Lung (tissue), 12 donors: ENCODE measurements around the gene RHOBTB1. TPM values are rescaled to one million over a fixed set of nuclear protein-coding genes. Genes with fewer than 3 reads are reported as not detected.

Experiments used
- ATAC-seq: fragments of 200-7000 bp; cut with Tn5 transposase; one replicate; pipeline ENCODE4 v1.9.1; 2020; ENCODE audit warnings: moderate number of reproducible peaks; ENCODE audit not compliant: insufficient read depth, low FRiP score
- DNase-seq, 3 donors: peaks; one replicate each; pipeline ENCODE4 v3.0.0-alpha.2; 2013 to 2017
- H3K27ac ChIP-seq, 2 donors: one replicate each; pipeline ENCODE4 v1.5.1; 2013; ENCODE audit warnings: mild to moderate bottlenecking in 2 of 2, moderate library complexity in 2 of 2, control low read depth in 1 of 2, inconsistent platforms in 1 of 2, low read depth in 1 of 2, low read length in 1 of 2
- H3K27me3 ChIP-seq, 3 donors: one replicate each; pipeline ENCODE4 v1.5.1; 2013; ENCODE audit warnings: low read length in 2 of 3; ENCODE audit not compliant: control insufficient read depth in 3 of 3, insufficient read depth in 3 of 3
- H3K36me3 ChIP-seq, 4 donors: one replicate each; pipeline ENCODE4 v1.5.1; 2013; ENCODE audit warnings: low read length in 4 of 4, mild to moderate bottlenecking in 1 of 4, moderate library complexity in 1 of 4; ENCODE audit not compliant: control insufficient read depth in 4 of 4, insufficient read depth in 4 of 4
- H3K4me1 ChIP-seq, 5 donors: one replicate each; pipeline ENCODE4 v1.5.1; 2013; ENCODE audit warnings: low read length in 5 of 5, mild to moderate bottlenecking in 2 of 5, moderate library complexity in 1 of 5; ENCODE audit not compliant: control insufficient read depth in 5 of 5, insufficient read depth in 5 of 5
- H3K4me3 ChIP-seq: one replicate; pipeline ENCODE4 v1.5.1; 2013; ENCODE audit warnings: mild to moderate bottlenecking, control low read depth, moderate library complexity
- H3K9ac ChIP-seq, 2 donors: one replicate each; pipeline ENCODE4 v1.5.1; 2013; ENCODE audit warnings: low read length in 2 of 2, control low read depth in 1 of 2; ENCODE audit not compliant: insufficient read depth in 1 of 2
- H3K9me3 ChIP-seq, 4 donors: one replicate each; pipeline ENCODE4 v1.5.1; 2013; ENCODE audit warnings: low read length in 3 of 4, mild to moderate bottlenecking in 1 of 4, moderate library complexity in 1 of 4; ENCODE audit not compliant: control insufficient read depth in 4 of 4, insufficient read depth in 3 of 4
- CTCF ChIP-seq: IDR thresholded peaks from 2 replicates; pipeline ENCODE4 v1.5.1; 2012; ENCODE audit warnings: mild to moderate bottlenecking; ENCODE audit errors: control extremely low read depth, extremely low read depth
- WGBS, 2 donors: extraction: QIAGEN DNeasy Blood & Tissue Kit; methylation state at CpG; one replicate each; pipeline ENCODE4 v1.1.7; 2013; 5-methylcytosine and 5-hydroxymethylcytosine counted together
- polyA plus RNA-seq, 2 donors: library from polyadenylated mRNA; stranded (reverse); fragments of 200-250 nt; gene quantifications; one replicate each; pipeline ENCODE4 v1.2.1, GENCODE V29; 2013
- total RNA-seq, 2 donors: library from RNA; depleted of rRNA in 1 of 2; stranded (reverse); fragments of >200 nt in 1 of 2; gene quantifications; one replicate each; pipeline ENCODE4 v1.2.1, GENCODE V29; 2014 to 2021
- donor health status: control.
- donor health status: control.
- donor health status: Bipolar disorder and iron deficiency.
- donor health status: healthy.
- donor health status: DM: yes; HTN: yes; CAD: no.

The RHOBTB1 gene
- total and polyA plus RNA-seq, 4 donors = 4.8 to 27.2 (median 8.0) TPM

- H3K27ac ChIP-seq = no peak overlapping the region
- H3K27me3 ChIP-seq = no peaks in the 10 kb centered on the region
- no peak for TF ChIP-seq CTCF
- H3K36me3 ChIP-seq = no peaks in the 10 kb centered on the region
- no peaks in the 10 kb centered on the region for H3K9me3 ChIP-seq
- H3K9ac ChIP-seq = no peak overlapping the region
- no peak for DNase-seq
- H3K4me1 ChIP-seq = peaks cover 0 to 12% (median 9%) of the 10 kb centered on the region in 5 donors
- 37 to 67% methylated on average over 4 of the region's 4 CpGs for WGBS, 2 donors
- H3K4me3 ChIP-seq = no peak overlapping the region
- no peak for ATAC-seq
Observed at GRCh38 chr10:60989400-60989876, 45.5 kb upstream of the RHOBTB1 start.

DNA sequence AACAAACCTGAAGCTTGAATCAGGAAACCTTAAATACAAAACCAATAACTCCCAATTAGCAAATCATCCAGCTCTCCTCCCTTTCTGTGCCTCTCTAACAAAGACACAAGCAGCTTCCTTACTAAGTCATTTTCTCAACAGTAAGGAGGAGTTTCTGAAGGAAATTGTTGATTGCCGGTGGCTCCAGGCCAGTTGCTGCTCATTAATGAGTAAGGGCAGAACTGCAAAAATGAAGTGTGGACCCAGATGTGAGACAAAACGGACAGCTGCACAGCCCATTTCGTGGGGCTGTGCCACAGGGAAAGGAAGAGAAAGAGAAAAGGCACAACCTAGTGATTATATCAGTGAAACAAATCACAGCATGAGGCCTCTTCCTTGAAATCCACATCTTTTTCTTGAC, 42.8 kb upstream of the RHOBTB1 start:
- H3K4me1 ChIP-seq = peaks cover 0 to 12% (median 9%) of the 10 kb centered on the region in 5 donors
- no peaks in the 10 kb centered on the region for H3K27me3 ChIP-seq
- H3K9me3 ChIP-seq = no peaks in the 10 kb centered on the region
- H3K36me3 ChIP-seq = no peaks in the 10 kb centered on the region
- DNase-seq (peak; percentile 69 to 88 (median 85)), ATAC-seq (no peak)
- no peak overlapping the region for H3K4me3 ChIP-seq
- no peak overlapping the region for H3K9ac ChIP-seq
- no peak overlapping the region for H3K27ac ChIP-seq
- no peak for TF ChIP-seq CTCF
- WGBS, 2 donors = 45 to 54% methylated on average over 3 of the region's 3 CpGs

DNA sequence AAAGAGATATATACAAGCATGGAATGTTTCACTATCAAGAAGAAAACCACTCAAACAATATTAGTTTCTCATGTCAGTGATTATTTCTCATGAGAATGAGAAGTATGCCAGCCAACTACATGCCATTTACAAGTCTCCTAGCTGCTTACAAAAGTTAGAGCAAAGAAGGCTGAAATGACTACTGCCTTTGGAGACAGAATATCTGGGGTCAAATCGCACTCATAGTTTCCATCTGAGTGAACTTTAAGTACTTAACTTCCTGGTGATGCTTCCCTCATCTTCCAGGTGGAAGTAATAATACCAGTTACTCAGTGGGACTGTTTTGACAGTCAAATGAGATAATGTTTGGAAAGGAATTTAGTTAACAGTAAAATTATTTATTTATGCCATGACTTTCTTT, 42.0 kb upstream of the RHOBTB1 start:
- TF ChIP-seq CTCF = no peak
- WGBS, 2 donors = 93% methylated on average over 1 of the region's 1 CpG
- Histone ChIP-seq H3K9me3 (no peaks in the 10 kb centered on the region), H3K4me1 (peaks cover 0 to 15% (median 10%) of the 10 kb centered on the region in 5 donors), H3K27ac (no peak overlapping the region), H3K27me3 (no peaks in the 10 kb centered on the region), H3K4me3 (no peak overlapping the region), H3K9ac (no peak overlapping the region), H3K36me3 (no peaks in the 10 kb centered on the region)
- ATAC-seq (no peak), DNase-seq (no peak)

- no peaks in the 10 kb centered on the region for H3K9me3 ChIP-seq
- H3K36me3 ChIP-seq = no peaks in the 10 kb centered on the region
- H3K4me3 ChIP-seq = no peak overlapping the region
- TF ChIP-seq CTCF = no peak
- ATAC-seq = no peak
- H3K27ac ChIP-seq = no peak overlapping the region
- H3K4me1 ChIP-seq = peaks cover 0 to 32% (median 4%) of the 10 kb centered on the region in 5 donors
- no peak for DNase-seq
- WGBS, 2 donors = 63 to 68% methylated on average over 1 of the region's 1 CpG
- H3K9ac ChIP-seq = no peak overlapping the region
- H3K27me3 ChIP-seq = no peaks in the 10 kb centered on the region
Observed at GRCh38 chr10:60980997-60981396, 37.0 kb upstream of the RHOBTB1 start.
